KMS-11 (cell line): ENCODE measurements around the gene JADE3.

Source experiments
- H2AFZ ChIP-seq: fragments of 200-600 bp; sonication (generic); 2 replicates; pipeline ENCODE4 v1.6.1; 2016; ENCODE audit warnings: antibody characterized with exemption, mixed run types, low read depth
- H3K27ac ChIP-seq: fragments of 200-600 bp; sonication (generic); 2 replicates; pipeline ENCODE4 v1.6.1; 2016; ENCODE audit warnings: mild to moderate bottlenecking, mixed run types
- H3K27me3 ChIP-seq: fragments of 200-600 bp; sonication (generic); 2 replicates; pipeline ENCODE4 v1.6.1; 2017; ENCODE audit warnings: mild to moderate bottlenecking, low read depth, mixed run types, moderate library complexity; ENCODE audit not compliant: insufficient read depth
- H3K36me3 ChIP-seq: fragments of 200-600 bp; sonication (generic); 2 replicates; pipeline ENCODE4 v1.6.1; 2017; ENCODE audit warnings: mild to moderate bottlenecking, mixed run types; ENCODE audit not compliant: insufficient read depth
- H3K4me1 ChIP-seq: fragments of 200-600 bp; sonication (generic); 2 replicates; pipeline ENCODE4 v1.6.1; 2016; ENCODE audit warnings: mild to moderate bottlenecking, low read depth, mixed run types; ENCODE audit not compliant: poor library complexity, severe bottlenecking
- H3K4me2 ChIP-seq: fragments of 200-600 bp; sonication (generic); 2 replicates; pipeline ENCODE4 v1.7.0; 2016; ENCODE audit warnings: mild to moderate bottlenecking, mixed run types
- H3K4me3 ChIP-seq: fragments of 200-600 bp; sonication (generic); IDR thresholded peaks from 2 replicates; pipeline ENCODE4 v1.6.1; 2017; ENCODE audit warnings: low read depth, low read length, mixed read lengths; ENCODE audit not compliant: insufficient read depth
- H3K79me2 ChIP-seq: fragments of 200-600 bp; sonication (generic); 2 replicates; pipeline ENCODE4 v1.6.1; 2016; ENCODE audit warnings: low read depth, mixed run types; ENCODE audit not compliant: insufficient read depth
- H3K9ac ChIP-seq: fragments of 200-600 bp; sonication (generic); 2 replicates; pipeline ENCODE4 v1.6.1; 2016; ENCODE audit warnings: mild to moderate bottlenecking, mixed run types
- H4K20me1 ChIP-seq: fragments of 200-600 bp; sonication (generic); 2 replicates; pipeline ENCODE4 v1.6.1; 2016; ENCODE audit warnings: mild to moderate bottlenecking, mixed run types; ENCODE audit not compliant: insufficient read depth
- CTCF ChIP-seq: fragments of 200-600 bp; sonication (generic); conservative IDR thresholded peaks from 2 replicates; pipeline ENCODE4 v1.6.1; 2017; ENCODE audit warnings: low read depth, mild to moderate bottlenecking, antibody characterized with exemption, low read length, moderate library complexity, mixed read lengths

The JADE3 gene

GRCh38 chrX:46984705-46985104 lies 72.5 kb downstream of the JADE3 start:
- Histone ChIP-seq H3K4me2 (no peak overlapping the region), H3K4me3 (no peak overlapping the region), H3K27ac (no peak overlapping the region), H3K79me2 (no peaks in the 10 kb centered on the region), H3K9ac (no peak overlapping the region), H3K4me1 (no peaks in the 10 kb centered on the region), H3K36me3 (no peaks in the 10 kb centered on the region), H2AFZ (no peak overlapping the region), H3K27me3 (no peaks in the 10 kb centered on the region), H4K20me1 (no peaks in the 10 kb centered on the region)
- no peak for TF ChIP-seq CTCF

- Histone ChIP-seq H3K4me3 (no peak overlapping the region), H3K4me1 (no peaks in the 10 kb centered on the region), H3K36me3 (no peaks in the 10 kb centered on the region), H2AFZ (no peak overlapping the region), H4K20me1 (no peaks in the 10 kb centered on the region), H3K27ac (no peak overlapping the region), H3K4me2 (no peak overlapping the region), H3K9ac (no peak overlapping the region), H3K27me3 (no peaks in the 10 kb centered on the region), H3K79me2 (no peaks in the 10 kb centered on the region)
- no peak for TF ChIP-seq CTCF
Observed at GRCh38 chrX:46989548-46989947, 77.3 kb downstream of the JADE3 start.

GRCh38 chrX:46991664-46992063 lies 79.4 kb downstream of the JADE3 start:
- Histone ChIP-seq H3K4me3 (no peak overlapping the region), H2AFZ (no peak overlapping the region), H3K27me3 (no peaks in the 10 kb centered on the region), H3K4me1 (no peaks in the 10 kb centered on the region), H3K9ac (no peak overlapping the region), H3K79me2 (no peaks in the 10 kb centered on the region), H3K36me3 (no peaks in the 10 kb centered on the region), H3K27ac (no peak overlapping the region), H3K4me2 (no peak overlapping the region), H4K20me1 (no peaks in the 10 kb centered on the region)
- no peak for TF ChIP-seq CTCF

GRCh38 chrX:46992070-46992469 lies 79.8 kb downstream of the JADE3 start:
- no peak overlapping the region for H2AFZ ChIP-seq
- no peaks in the 10 kb centered on the region for H3K4me1 ChIP-seq
- no peaks in the 10 kb centered on the region for H3K36me3 ChIP-seq
- H3K4me2 ChIP-seq = no peak overlapping the region
- H3K4me3 ChIP-seq = no peak overlapping the region
- H3K27me3 ChIP-seq = no peaks in the 10 kb centered on the region
- no peak overlapping the region for H3K27ac ChIP-seq
- no peaks in the 10 kb centered on the region for H4K20me1 ChIP-seq
- no peaks in the 10 kb centered on the region for H3K79me2 ChIP-seq
- H3K9ac ChIP-seq = no peak overlapping the region
- TF ChIP-seq CTCF = no peak

- H3K79me2 ChIP-seq = no peaks in the 10 kb centered on the region
- no peaks in the 10 kb centered on the region for H3K36me3 ChIP-seq
- TF ChIP-seq CTCF = no peak
- H3K4me1 ChIP-seq = no peaks in the 10 kb centered on the region
- no peak overlapping the region for H3K9ac ChIP-seq
- no peaks in the 10 kb centered on the region for H3K27me3 ChIP-seq
- H2AFZ ChIP-seq = no peak overlapping the region
- H3K4me2 ChIP-seq = no peak overlapping the region
- H3K27ac ChIP-seq = no peak overlapping the region
- H3K4me3 ChIP-seq = no peak overlapping the region
- no peaks in the 10 kb centered on the region for H4K20me1 ChIP-seq
Observed at GRCh38 chrX:46994096-46994495, 81.9 kb downstream of the JADE3 start.
